HG03175 (cell line): ENCODE results near the gene VASN.
"Not testable (repeated sequence)": the region's sequence is repeated elsewhere in the genome, so short reads cannot be mapped to it uniquely, and the experiment has no call there.

Source experiments
- ATAC-seq: cut with Tn5 transposase; IDR thresholded peaks from one replicate; pipeline ENCODE4 v1.9.1; 2021; ENCODE audit warnings: mild to moderate bottlenecking, moderate library complexity; ENCODE audit not compliant: unreplicated experiment

Gene VASN

GRCh38 chr16:4336701-4337539 lies 34.7 kb upstream of the VASN start:
- ATAC-seq = no peak

- ATAC-seq = no peak
Measured at GRCh38 chr16:4337540-4338088, 34.0 kb upstream of the VASN start.

GRCh38 chr16:4338125-4338582 lies 33.5 kb upstream of the VASN start:
- ATAC-seq = no peak

- no peak for ATAC-seq
Measured at GRCh38 chr16:4338712-4339299, 32.8 kb upstream of the VASN start.

- no peak for ATAC-seq
Measured at GRCh38 chr16:4339455-4339854, 32.2 kb upstream of the VASN start.

GRCh38 chr16:4339909-4340308 lies 31.7 kb upstream of the VASN start:
- no peak for ATAC-seq

GRCh38 chr16:4340443-4340842 lies 31.2 kb upstream of the VASN start:
- ATAC-seq = no peak

GRCh38 chr16:4341250-4341649 lies 30.4 kb upstream of the VASN start:
- no peak for ATAC-seq

GRCh38 chr16:4342866-4343744 lies 28.5 kb upstream of the VASN start:
- no peak for ATAC-seq

GRCh38 chr16:4344300-4344982 lies 27.2 kb upstream of the VASN start:
- not testable (repeated sequence) for ATAC-seq

- no peak for ATAC-seq
Measured at GRCh38 chr16:4344983-4345835, 26.4 kb upstream of the VASN start.

GRCh38 chr16:4345836-4346781 lies 25.5 kb upstream of the VASN start:
- no peak for ATAC-seq

GRCh38 chr16:4347010-4347409 lies 24.6 kb upstream of the VASN start:
- no peak for ATAC-seq

- ATAC-seq = no peak
Measured at GRCh38 chr16:4347765-4348509, 23.7 kb upstream of the VASN start.

GRCh38 chr16:4349332-4349731 lies 22.3 kb upstream of the VASN start:
- ATAC-seq = no peak

GRCh38 chr16:4350365-4350786 lies 21.3 kb upstream of the VASN start:
- ATAC-seq = peak; percentile 6

- ATAC-seq = peak; percentile 91
Measured at GRCh38 chr16:4350787-4351659, 20.6 kb upstream of the VASN start, which contains the start of gene PAM16. PAM16 (minus strand) TSS chr16:4351321; CDS start chr16:4351234, 87 bp downstream.
